ENCODE measurements around the gene SIPA1L3.

Gene SIPA1L3

DNA sequence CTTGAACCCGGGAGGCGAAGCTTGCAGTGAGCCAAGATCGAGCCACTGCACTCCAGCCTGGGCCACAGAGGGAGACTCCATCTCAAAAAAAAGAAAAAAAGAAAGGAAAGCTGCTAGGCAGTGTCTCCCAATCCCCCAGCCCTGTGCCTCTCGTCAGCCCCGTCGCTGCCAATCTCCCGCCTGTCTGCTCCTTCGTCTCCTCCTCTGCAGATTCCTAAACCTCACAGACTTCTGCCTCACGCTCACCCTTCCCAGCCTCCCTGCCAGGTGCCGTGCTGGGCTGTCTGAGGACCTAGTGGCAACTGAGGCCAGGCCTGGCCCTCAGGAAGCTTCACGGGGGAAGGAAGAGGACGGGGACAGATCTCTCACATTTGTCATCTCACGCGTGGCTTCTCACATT, 295.5 kb downstream of the SIPA1L3 start:
- DNase-seq = no peak

DNA sequence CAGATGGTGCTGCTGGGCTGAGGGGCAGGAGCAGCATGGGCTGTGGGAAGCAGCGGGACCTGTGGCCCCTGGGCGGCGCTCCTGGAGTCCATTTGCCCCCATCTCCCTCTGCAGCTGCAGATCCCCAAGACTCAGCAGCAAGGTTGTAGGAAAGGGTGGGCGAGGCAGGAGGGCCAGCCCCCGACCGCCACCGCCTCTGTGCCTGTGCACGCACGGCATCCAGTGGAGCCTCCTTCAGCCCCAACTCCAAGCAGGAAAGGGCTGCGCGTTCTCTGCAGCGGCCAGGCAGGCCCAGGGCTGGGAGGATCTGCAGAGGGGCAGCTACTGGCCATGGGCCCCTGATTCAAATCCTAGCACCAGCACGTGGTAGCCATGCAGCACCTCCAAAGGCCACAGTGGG, 296.2 kb downstream of the SIPA1L3 start:
- DNase-seq = no peak

DNA sequence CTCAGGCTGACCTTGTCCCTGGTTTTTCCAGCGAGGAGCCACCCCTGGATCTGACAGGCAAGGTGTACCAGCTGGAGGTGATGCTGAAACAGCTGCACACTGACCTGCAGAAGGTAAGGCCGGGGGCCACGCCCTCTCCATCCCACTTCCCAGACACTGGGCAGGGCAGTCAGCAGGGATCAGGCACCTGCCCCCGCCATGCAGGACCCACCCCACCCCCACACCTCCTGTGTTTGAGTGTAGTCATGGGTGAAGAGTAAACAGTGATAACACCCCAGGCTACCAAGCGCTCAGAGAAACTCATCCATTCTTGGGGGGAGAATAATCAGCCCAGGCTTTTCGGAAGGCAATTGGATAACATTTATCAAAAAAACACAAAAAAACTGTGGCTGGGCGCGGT, 297.1 kb downstream of the SIPA1L3 start:
- no peak for DNase-seq

DNA sequence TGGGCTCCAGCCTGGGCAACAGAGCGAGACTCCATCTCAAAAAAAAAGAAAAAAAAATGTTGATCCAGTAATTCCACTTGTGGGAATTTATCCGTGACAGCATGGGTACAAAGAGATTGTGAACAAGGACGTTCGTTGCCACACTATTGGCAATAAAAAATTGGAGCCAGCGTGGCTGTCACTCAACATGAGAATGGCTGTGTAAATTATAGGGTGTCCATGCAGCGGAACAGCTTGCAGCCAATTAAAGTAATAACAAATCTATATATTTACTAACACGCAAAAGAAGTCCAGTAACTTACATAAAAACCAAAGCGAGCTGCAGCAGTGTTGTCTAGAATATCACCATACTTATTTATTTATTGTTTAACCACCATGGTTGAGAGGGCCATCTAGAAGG, 297.7 kb downstream of the SIPA1L3 start:
- no peak for DNase-seq

DNA sequence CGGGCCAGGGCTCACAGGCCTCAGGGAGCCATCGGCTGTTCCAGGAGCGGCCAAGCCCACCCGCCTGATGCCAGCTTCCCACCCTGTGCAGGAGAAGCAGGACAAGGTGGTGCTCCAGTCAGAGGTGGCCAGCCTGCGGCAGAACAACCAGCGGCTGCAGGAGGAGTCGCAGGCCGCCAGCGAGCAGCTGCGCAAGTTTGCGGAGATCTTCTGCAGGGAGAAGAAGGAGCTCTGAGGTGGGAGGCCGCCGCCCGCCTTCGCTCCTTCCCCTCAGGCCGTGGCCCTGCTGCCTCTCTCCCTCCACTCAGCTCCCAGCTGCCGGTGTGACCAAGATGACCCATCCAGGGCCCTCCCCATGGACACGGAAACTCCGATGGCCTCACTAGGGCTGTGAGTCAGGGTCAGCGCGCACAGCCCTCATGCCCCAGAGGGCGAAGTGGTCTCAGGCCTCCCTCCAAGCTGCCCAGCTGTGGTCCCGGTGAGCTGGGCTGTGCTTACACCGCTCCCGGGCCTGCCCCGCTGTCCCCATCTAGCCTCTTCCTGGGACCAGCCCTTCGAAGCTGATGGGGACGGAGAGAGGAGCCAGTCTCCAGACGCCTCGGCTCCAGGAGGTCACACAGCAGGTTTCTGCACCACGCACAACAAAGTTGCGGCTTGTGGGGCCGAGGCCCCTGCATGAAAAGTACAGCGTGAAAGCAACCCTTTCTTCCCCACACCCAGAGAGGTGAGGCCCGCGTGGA, 299.2 kb downstream of the SIPA1L3 start:
- DNase-seq = no peak

DNA sequence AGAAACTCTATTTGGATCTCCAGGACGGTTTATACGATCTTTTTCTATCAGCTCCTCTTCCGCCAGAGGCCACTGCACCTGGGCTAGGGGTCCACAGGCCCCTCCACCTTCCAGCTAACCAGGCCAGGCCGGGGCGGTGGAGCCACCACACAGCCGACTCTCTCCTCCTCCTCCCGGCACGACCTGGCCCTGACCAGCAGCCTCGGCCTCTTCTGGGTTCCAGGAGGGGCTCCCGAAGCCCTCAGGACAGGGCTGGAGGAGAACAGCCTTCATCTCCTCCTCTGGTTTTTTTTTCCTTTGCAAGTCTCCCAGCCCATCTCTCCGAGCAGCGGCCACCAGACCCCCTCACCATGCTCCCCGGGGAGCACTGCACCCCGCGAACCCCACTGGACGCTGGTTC, 299.9 kb downstream of the SIPA1L3 start:
- no peak for DNase-seq

DNA sequence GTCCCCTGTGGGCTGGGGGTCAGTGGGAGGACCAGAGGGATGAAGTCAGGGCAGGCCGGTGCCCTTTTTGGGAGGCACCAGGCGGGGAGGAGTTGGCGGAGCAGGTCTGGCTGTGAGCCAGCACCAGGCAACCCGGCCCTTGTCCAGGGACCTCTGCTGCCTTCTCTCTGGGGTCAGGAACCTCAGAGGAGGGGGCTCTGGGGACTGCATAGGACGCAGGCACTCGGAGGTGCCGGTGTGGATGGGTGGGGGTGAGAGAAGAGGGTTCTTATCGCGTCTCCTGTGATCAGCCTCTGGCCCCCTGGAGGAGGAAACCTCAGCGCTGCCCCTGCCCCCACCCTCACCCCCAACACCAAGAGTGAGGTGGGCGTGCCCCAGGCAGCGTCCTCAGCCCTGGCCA, 300.5 kb downstream of the SIPA1L3 start:
- no peak for DNase-seq

DNA sequence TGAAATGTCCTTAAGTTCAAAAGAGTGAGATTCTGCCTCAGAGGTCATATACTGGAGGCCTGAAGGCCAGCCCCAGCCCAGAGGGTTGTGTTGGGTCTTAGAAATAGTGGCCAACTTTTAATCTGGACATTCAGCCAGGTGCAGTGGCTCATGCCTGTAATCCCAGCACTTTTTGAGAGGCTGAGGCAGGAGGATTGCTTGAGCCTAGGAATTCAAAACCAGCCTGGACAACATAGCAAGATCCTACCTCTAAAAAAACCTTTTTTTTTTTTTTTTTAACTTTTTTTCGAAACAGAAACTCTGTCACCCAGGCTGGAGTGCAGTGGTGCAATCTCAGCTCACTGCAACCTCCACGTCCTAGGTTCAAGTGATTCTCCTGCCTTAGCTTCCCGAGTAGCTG, 301.6 kb downstream of the SIPA1L3 start:
- no peak for DNase-seq

DNA sequence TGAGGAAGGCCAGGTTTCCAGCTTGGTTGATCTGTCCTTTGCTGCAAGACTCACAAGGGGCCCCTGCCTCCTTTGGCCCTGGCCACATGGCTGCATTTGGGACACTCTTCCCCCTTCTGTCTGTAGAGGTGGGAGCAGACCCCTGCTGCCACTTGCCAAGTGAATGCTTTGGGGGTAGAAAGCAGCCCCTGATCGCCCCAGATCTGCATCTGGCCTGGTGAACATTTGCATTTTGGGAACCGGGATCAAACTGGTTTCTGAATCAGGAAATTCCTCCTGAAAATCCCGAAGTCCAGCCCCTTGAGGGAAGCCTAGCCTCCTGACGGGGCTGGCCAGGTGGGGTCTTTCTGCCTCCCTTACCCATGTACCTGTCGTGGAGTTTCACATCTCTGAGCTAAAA, 302.1 kb downstream of the SIPA1L3 start:
- no peak for DNase-seq

DNA sequence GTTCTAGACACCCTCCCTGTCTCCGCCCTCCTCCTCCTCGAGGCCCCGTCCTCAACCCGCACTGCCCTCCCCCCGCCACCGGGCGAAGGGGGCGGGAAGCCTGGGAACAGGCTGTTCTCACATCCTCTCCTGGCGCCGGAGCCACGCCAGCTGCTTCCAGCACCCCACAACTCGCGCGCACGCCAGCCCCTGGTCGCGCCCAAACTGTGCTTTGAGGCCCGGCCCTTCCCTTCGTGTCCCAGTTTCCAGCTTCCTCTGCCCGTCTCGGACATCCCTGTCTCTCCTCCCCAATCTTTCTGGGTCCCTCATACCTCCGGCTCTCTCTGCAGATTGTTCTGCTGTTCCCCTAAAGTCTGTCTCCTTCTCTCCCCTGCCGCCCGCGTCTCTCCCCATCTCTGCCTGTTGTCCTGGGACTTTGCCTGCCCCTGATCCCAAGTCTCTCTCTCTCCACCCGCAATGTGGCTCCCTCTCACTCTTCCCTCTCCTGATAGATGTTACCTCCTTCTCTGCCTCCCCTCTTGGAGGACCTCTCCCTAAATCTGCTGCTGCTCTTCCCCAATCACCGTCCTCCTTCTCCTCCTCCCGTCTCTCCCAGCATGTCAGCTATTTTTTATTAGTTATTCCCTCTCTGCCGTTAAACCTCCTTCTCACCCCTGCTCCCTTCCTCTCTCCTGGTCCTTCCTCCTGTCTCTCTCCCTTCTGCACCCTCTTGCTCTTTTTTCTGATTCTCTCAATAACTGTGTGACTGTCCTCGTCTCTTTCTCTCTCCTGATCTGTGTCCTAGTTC, 302.9 kb downstream of the SIPA1L3 start:
- DNase-seq = no peak

DNA sequence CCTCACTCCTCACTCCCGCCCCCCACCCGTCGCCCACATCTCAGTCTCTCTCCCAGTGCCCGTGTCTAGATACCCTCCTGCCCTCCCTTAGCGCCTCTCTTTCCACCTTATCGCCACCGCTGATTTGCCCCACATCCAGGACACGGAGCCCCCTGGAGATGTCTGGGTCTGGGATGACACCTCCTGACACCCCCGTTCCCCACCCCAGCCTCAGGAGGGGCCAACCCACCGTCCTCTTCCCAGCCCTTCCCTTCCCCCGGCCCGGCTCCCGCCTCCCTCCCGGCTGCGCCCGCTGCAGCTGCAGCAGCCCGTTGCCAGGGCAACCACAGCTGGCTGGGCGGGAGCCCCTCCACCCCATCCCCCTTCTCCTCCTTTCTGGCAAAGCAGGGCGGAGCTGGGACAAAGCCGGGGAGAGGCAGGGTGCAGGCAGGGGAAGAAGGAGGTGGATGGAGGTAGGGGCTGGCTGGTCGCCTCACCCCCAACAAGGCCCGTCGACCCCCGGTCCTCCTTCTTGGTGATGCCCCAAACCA, 303.5 kb downstream of the SIPA1L3 start:
- DNase-seq = no peak

DNA sequence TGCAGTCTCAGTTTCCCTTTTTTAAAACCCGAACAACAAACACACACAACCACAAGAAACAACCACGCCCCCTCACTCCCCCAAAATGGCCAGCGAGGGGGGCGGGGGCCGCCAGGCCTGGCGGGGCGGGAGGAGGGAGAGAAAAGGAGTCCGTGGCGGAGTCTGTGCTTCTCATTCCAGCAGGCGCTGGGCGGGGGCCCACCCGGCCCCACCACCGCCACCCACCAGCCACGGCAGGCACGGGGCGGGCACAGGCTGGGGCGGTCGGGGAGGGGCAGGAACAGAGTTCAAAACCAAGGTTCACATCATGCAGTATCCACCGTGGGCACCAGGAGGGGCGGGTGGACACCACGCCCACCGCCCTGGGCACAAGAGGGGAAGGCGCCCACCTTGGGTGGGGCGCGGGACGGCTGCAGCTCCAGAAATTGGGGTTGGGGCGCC, 304.2 kb downstream of the SIPA1L3 start:
- DNase-seq = no peak

DNA sequence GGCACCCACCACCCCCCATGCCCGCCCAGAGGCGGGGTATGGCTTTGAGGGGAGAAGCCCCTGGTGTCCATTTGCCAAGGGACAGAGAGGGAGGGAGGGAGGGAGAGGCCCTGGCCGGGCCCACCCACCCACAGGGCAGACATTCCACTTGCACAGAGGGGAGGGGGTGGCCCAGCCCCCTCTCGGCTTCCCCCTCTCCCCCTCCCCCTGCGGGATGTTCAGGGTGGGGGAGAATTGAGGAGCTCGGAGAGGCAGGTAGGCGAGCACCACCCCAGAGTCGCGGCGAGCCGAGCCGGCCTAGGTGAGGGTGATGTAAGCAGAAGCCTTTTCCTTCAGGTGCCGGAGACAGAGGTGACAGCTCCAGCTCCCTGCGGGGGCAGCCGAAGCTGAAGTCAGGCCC, 304.8 kb downstream of the SIPA1L3 start:
- DNase-seq = no peak

DNA sequence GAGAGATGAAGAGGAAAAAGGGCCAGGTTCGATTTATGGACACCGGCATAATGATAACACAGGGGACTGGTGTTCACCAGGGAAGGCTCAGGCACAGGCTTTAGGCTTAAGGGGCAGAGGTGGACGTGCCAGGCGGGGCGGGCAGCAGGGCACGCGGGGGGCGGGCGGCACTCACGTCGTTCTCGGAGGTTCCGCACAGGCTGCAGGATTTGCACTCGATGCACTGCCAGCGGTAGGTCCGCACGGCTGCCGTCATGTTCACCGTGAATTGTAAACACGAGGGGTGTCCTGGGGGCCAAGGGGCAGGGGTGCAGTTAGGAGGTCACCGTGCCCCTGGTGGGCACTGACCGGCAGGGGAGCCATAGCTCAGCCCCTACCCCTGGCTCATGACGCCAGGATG, 306.5 kb downstream of the SIPA1L3 start:
- DNase-seq = no peak

DNA sequence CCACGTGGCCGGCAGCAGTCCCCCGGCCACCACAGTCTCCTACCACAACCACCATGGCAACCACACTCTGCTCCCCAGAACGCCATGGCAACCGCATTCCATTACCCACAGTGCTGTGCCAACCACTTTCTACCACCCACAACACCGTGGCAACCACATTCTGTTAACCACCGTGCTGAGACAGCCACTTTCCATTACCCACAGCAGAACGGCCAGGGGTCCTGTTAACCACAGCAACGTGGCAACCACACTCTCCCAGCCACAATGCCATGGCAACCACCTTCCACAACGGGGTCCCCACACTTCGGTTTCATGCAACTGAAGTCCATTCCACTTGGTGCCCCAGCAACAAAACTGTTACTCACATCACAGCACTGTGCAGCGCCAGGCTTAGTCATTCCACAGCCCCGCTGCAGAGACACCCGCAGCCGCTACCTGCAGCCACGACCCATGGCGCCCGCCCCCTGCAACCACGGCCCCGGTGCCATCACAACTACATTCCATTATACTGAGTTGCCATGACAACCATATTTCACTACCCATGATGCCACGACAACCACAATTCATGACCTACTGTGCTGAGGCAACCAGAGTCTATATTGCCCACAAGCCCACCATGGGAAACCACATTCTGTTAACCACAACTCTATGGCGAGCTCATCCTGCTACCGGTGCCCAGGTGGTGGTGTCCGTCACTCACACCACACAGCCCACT, 307.1 kb downstream of the SIPA1L3 start:
- peak; percentile 67 for DNase-seq

DNA sequence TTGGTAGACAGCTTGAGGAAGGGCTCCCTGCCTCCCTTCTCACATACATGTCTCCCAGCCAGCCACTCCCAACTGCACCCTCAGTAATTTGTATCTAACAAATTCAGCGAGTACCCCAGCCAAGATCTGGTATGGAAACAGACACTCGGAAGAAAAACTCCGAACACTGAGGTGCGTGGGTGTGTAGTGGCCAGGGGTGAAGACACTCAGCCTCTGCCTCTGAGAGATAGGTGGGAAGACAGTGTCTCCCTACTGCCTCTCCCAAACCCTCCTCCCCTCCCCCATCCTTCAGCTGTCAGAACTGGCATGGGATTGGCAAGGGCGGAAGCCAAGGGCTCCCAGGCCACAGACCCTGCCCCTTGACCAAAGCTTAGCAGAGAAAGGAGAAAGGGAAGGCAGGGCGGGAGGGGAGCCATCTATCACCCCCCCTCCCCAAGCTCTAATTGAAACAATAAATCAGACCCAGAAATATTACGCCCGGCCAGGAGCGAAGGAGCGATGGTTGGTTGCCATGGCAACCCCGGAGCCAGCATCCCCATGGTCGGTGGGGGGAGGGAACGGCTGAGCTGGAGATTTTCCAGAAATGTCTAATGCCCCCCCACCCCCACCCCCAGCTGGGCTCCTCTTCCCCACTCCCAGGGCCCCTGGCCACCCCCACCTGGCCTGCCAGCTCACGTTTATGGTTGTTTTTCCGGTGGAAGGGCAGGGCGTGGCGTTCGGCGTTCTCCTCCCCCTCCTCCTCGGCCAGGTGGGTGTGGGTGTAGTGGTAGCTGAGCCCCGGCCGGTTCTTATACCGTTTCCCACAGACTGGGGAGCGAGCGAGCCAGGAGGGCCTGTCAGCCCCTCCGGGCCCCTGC, 310.0 kb downstream of the SIPA1L3 start:
- no peak for DNase-seq

DNA sequence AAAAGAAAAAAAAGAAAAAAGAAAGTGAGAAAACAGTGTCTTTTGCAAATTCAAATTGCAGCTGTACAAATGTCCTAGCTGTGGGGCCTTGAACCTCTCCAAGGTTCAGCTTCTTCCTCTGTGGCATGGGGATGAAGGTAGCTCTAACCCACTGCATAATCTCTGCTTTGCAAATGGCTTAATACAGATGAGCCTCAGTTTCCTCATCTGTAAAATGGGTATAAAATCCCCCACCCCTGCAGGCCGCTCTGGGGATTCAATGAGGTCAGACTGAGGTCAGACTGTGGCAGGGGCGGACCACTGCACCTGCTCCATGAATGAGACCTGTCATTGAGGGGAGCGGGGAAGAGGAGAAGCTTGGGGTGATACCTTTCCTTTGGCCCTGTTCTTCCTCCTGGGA, 311.2 kb downstream of the SIPA1L3 start:
- no peak for DNase-seq

DNA sequence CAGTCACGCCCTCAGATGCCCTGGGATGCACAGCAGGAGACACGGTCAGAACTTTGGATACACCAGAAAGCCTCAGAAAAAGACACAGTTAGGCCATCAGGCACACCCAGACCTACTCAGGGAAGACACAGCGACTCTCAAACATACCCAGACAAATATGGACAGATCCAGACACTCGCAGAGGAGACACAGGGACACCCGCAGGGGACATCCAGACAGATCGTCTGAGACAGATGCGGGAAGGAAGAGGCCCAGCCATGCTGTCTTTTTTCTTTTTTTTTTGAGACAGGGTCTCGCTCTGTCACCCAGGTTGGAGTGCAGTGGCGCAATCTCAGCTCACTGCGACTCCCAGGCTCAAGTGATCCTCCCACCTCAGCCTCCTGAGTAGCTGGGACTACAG, 312.2 kb downstream of the SIPA1L3 start:
- DNase-seq = no peak

DNA sequence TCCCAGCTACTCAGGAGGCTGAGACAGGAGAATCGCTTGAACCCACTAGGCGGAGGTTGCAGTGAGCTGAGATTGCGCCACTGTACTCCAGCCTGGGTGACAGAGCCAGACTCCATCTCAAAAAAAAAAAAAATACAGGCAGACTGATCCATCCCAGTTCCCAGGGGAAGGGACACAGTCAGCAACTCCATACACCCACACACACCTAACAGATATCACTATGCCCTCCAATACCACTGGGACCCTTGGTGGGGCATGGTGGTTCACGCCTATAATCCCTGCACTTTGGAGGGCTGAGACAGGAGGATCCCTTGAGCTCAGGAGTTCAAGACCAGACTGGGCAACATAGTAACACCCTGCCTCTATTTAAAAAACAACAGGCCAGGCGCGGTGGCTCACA, 314.4 kb downstream of the SIPA1L3 start:
- DNase-seq = no peak

DNA sequence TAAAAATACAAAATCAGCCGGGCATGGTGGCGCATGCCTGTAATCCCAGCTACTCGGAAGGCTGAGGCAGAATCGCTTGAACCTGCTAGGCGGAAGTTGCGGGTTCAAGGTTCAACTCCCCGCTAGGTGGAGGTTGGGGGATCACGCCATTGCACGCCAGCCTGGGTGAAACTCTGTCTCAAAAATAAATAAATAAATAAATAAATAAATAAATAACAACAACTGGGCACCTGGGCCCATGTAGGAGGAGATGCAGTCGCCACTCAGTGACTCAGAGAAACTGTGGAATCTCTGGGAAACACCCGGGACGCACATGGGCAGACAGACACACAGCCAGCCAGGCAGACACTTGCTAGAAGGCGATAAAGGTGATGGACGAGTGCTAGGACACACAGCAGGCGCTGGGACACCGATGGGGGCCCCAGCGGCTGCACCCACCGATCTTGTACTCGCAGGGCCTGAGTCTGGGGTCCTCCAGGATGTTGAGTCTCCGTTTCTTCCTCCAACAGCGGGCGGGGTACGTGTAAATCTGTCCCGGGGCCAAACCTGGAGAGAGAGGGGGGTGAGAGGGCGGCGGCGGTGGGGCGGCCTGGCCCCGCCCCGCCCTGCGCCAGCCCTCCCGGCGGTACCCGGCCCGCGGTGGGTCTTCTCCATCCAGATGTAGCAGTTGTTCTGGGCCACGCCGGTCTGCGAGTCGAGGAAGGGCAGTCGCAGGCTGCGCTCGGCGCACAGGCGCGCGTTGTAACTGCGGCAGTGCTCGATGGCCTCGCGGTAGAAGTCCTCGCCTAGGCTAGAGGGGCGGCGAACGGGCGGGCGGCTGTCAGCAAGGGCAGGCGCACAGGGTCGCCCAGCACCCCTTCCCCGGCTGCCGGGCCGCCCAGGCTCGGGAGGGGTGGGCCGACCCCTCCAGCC, 315.2 kb downstream of the SIPA1L3 start:
- no peak for DNase-seq

DNA sequence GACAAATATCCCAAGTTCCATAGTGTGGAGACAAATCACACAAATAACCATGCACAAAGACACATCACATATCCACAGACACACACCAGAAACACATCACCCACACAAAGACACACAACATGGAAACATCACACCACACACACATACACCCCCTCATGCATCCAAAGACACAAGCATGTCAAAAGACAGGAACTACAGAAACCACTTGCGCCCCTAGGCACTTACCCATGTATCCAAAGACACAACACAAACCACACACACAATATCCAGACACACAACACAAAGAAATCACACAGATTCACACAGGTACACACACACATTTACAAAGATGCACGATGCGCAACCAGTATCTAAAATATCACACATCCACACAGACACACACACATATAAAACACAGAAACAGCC, 316.1 kb downstream of the SIPA1L3 start:
- no peak for DNase-seq

DNA sequence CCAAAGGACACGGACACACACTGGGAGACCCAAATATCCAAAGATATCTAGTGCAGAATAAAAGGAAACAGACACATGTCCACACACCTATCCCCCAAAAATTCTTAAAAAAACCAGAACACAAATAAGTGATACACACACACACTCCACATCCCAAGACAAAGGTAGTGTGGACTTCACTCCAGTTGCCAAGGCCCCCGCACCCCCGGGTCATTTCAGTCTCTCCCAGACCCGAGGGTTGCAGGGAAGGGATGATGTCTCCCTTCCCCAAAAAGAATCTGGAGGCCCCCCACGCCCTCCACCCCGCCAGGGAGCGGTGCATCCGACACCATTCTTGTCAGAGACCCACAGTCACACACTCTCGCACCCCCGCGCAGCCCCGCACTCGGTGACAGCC, 316.6 kb downstream of the SIPA1L3 start:
- DNase-seq = no peak

All from CD4-positive, alpha-beta T cell treated with Interleukin-4 for 4 hours (primary cell).